MCF 10A (cell line): ENCODE data around the gene ZNF697. TPM values are rescaled to one million over a fixed set of nuclear protein-coding genes. Genes with fewer than 3 reads are reported as not detected.

Experiments
- BruUV-seq: library from RNA; stranded (reverse); fragments of 400-500 nt; replicated peaks from 2 replicates; lab custom pipeline; 2021; lab: Mats Ljungman, UMichigan
- CTCF ChIA-PET: fragments of 300-600 bp; sonication (Branson Sonifier 250); formaldehyde crosslinking; extraction: SDS; loops from one replicate; lab custom pipeline; 2021; ENCODE audit warnings: antibody characterized with exemption, inconsistent platforms; lab: Yijun Ruan, JAX
- POLR2A ChIA-PET: fragments of 300-600, 350-650 bp; sonication (Branson Sonifier 250); formaldehyde crosslinking; extraction: SDS; loops from one replicate; lab custom pipeline; 2020; ENCODE audit warnings: antibody characterized with exemption, inconsistent platforms; lab: Yijun Ruan, JAX
- DNase-seq: peaks from one replicate; pipeline ENCODE4 v3.0.0-alpha.2; 2018; ENCODE audit not compliant: unreplicated experiment
- H3K27ac Mint-ChIP-seq: one replicate; pipeline ENCODE4 v1.8.0; 2022; ENCODE audit warnings: mild to moderate bottlenecking, low read depth, mixed read lengths; ENCODE audit not compliant: unreplicated experiment
- H3K27me3 Mint-ChIP-seq: one replicate; pipeline ENCODE4 v1.8.0; 2022; ENCODE audit warnings: mixed read lengths; ENCODE audit not compliant: insufficient read depth, unreplicated experiment
- H3K36me3 Mint-ChIP-seq: one replicate; pipeline ENCODE4 v1.8.0; 2022; ENCODE audit warnings: mild to moderate bottlenecking, moderate library complexity, mixed read lengths; ENCODE audit not compliant: insufficient read depth, unreplicated experiment
- H3K4me1 Mint-ChIP-seq: one replicate; pipeline ENCODE4 v1.8.0; 2022; ENCODE audit warnings: mixed read lengths; ENCODE audit not compliant: insufficient read depth, unreplicated experiment
- H3K4me3 Mint-ChIP-seq: one replicate; pipeline ENCODE4 v1.8.0; 2022; ENCODE audit warnings: mild to moderate bottlenecking, moderate library complexity, mixed read lengths; ENCODE audit not compliant: unreplicated experiment
- H3K9me3 Mint-ChIP-seq: one replicate; pipeline ENCODE4 v1.8.0; 2022; ENCODE audit warnings: mixed read lengths; ENCODE audit not compliant: unreplicated experiment
- intact Hi-C: fragments of 100-400 bp; cut with micrococcal nuclease; formaldehyde crosslinking; loops from 2 replicates; pipeline ENCODE4 v1.14.1; 2022
- total RNA-seq: library from RNA; stranded (reverse); gene quantifications from 2 replicates; pipeline ENCODE4 v1.2.3, GENCODE V29; 2022
- TF ChIP-seq, protein P1 (sequence below): fragments of 200-600 bp; IDR thresholded peaks from one replicate; pipeline ENCODE4 v1.8.0; 2022; ENCODE audit warnings: antibody characterized with exemption, mild to moderate bottlenecking; ENCODE audit not compliant: unreplicated experiment

ZNF697 gene
- total RNA-seq, 1 experiment from 2014 or later = 13.2 TPM

DNA sequence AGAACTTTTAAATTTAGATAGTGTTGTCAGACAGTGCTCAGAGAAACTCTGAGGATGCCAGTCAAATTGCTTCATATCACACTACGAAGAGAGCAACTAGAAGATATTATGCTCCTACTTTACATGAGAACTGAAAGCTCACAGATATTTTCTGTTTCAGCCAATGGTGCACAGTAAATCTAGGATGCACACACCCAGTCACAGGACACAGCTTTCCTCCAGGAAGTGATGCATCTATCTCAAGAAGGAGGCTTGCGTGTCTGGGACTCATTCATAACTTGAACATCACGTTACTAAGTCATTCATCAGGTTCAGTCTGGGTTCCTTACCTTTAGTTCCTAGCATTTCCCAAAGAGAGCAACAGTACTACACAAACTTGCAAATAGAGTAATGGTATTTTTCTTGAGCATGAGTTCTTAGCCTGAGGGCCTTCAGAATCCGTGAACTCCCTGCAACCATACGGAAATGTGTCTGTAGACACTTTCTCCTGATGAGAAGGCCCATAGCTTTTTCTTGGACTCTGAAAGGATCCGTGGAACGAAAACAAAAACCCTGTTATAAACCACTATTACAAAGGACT, 12.2 kb downstream of the ZNF697 start:
- POLR2A ChIA-PET = interaction anchor here (1.0 to 1.3 kb wide), 3 partner anchors 10 to 12 kb away, joined by 3 to 6 read pairs (median 4); partner anchors contain the start of gene ZNF697
- H3K27ac Mint-ChIP-seq = no peak overlapping the region
- CTCF ChIA-PET = interaction anchor here (0.8 to 1.4 kb wide), 3 partner anchors 10 to 39 kb away, joined by 3 to 8 read pairs (median 4); no protein-coding TSS in a partner anchor
- H3K27me3 Mint-ChIP-seq = no peaks in the 10 kb centered on the region
- no peak overlapping the region for H3K4me3 Mint-ChIP-seq
- no peaks in the 10 kb centered on the region for H3K4me1 Mint-ChIP-seq
- no peaks in the 10 kb centered on the region for H3K36me3 Mint-ChIP-seq
- intact Hi-C loops = no loop called here
- no peak for DNase-seq
- no peaks in the 10 kb centered on the region for H3K9me3 Mint-ChIP-seq
- TF ChIP-seq, protein P1, sequence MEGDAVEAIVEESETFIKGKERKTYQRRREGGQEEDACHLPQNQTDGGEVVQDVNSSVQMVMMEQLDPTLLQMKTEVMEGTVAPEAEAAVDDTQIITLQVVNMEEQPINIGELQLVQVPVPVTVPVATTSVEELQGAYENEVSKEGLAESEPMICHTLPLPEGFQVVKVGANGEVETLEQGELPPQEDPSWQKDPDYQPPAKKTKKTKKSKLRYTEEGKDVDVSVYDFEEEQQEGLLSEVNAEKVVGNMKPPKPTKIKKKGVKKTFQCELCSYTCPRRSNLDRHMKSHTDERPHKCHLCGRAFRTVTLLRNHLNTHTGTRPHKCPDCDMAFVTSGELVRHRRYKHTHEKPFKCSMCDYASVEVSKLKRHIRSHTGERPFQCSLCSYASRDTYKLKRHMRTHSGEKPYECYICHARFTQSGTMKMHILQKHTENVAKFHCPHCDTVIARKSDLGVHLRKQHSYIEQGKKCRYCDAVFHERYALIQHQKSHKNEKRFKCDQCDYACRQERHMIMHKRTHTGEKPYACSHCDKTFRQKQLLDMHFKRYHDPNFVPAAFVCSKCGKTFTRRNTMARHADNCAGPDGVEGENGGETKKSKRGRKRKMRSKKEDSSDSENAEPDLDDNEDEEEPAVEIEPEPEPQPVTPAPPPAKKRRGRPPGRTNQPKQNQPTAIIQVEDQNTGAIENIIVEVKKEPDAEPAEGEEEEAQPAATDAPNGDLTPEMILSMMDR = no peak
- BruUV-seq = no TSS peak

DNA sequence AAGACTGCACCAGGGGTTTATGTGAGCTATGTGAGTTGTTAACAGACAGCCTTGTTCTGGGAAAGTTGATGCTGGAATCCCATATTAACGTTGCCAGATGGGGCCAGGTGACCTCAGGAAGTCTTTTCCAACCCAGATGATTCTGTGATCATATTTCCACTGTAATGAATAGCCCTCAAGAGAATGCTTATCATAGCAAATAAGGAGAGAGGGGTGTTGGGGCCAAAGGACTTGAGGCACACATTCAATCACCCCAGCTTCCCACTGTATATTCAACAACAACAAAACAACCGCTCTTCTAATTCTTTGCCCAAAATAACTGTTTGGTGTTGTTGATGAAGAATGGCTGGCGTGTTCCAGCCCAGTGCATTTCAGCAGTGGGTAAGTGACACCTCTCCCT, 14.1 kb downstream of the ZNF697 start:
- TF ChIP-seq, protein P1 = no peak
- no peak for DNase-seq
- BruUV-seq = no TSS peak
- H3K4me3 Mint-ChIP-seq = no peak overlapping the region
- intact Hi-C loops = no loop called here
- no peaks in the 10 kb centered on the region for H3K36me3 Mint-ChIP-seq
- no peaks in the 10 kb centered on the region for H3K27me3 Mint-ChIP-seq
- no peaks in the 10 kb centered on the region for H3K9me3 Mint-ChIP-seq
- CTCF ChIA-PET = interaction anchor here (1.3 to 3.5 kb wide), 2 partner anchors 25 to 41 kb away, joined by 3 to 17 read pairs; no protein-coding TSS in a partner anchor
- H3K27ac Mint-ChIP-seq = no peak overlapping the region
- POLR2A ChIA-PET = interaction anchor here (0.7 kb wide), 1 partner anchor 67 kb away, joined by 4 read pairs; no protein-coding TSS in a partner anchor
- H3K4me1 Mint-ChIP-seq = no peaks in the 10 kb centered on the region

DNA sequence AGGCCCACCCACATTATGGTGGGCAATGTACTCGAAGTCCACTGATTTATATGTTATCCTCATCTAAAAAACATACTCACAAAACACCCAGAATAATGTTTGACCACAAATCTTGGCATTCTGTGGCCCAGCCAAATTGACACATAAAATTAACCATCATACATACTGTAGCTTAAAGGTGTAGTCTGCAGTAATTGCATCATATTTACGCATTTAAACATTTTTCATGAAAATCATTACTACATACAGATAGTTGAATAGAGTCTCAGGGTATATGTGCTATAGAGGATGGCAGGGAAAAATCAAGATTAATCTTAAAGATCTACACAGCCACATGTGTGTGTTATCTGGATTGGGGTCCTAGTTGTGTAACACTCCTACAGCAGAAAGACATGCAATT, 14.5 kb downstream of the ZNF697 start:
- BruUV-seq = no TSS peak
- DNase-seq = no peak
- TF ChIP-seq, protein P1 = no peak
- intact Hi-C loops = no loop called here
- POLR2A ChIA-PET = no interaction called here
- Mint-ChIP-seq H3K27ac (no peak overlapping the region), H3K36me3 (no peaks in the 10 kb centered on the region), H3K4me1 (no peaks in the 10 kb centered on the region), H3K9me3 (no peaks in the 10 kb centered on the region), H3K27me3 (no peaks in the 10 kb centered on the region), H3K4me3 (no peak overlapping the region)
- CTCF ChIA-PET = interaction anchor here (0.6 to 3.5 kb wide), 4 partner anchors 19 to 41 kb away, joined by 3 to 17 read pairs (median 4); no protein-coding TSS in a partner anchor

DNA sequence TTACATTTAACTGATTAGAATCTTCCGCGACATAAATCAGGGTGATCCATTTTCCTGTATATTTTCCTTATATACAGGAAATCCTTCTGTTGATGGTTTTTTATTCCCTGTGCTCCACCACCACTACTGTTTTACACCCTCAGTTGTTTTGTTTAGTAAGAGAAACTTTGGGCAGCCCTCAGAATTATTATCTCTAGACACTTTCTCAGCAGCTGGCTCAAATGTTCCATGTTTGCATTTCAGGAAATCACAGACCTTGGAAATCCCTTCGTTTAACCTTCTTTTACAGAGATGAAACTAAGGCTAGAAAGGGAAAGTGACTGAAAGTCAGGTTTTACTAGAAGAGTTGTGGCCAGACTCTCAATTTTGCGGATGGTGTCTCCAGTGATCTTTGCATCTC, 15.2 kb downstream of the ZNF697 start:
- CTCF ChIA-PET = interaction anchor here (1.1 to 3.5 kb wide), 4 partner anchors 15 to 42 kb away, joined by 3 to 17 read pairs (median 4); partner anchors contain the start of gene ZNF697
- no peak overlapping the region for H3K27ac Mint-ChIP-seq
- DNase-seq = no peak
- TF ChIP-seq, protein P1 = no peak
- no peaks in the 10 kb centered on the region for H3K9me3 Mint-ChIP-seq
- H3K36me3 Mint-ChIP-seq = no peaks in the 10 kb centered on the region
- no TSS peak for BruUV-seq
- H3K27me3 Mint-ChIP-seq = no peaks in the 10 kb centered on the region
- H3K4me3 Mint-ChIP-seq = no peak overlapping the region
- POLR2A ChIA-PET = interaction anchor here (1.6 kb wide), 1 partner anchor 15 kb away, joined by 7 read pairs; the partner anchor contains the start of gene ZNF697
- intact Hi-C loops = no loop called here
- H3K4me1 Mint-ChIP-seq = no peaks in the 10 kb centered on the region
